Subcutaneous adipose tissue (tissue), 4 donors: ENCODE measurements around the gene FLYWCH2. TPM values are rescaled to one million over a fixed set of nuclear protein-coding genes. Genes with fewer than 3 reads are reported as not detected.

Experiments used
- total RNA-seq, 4 donors: library from RNA; depleted of rRNA; stranded (reverse); fragments of >200 nt; gene quantifications; one replicate each; pipeline ENCODE4 v1.1.0, GENCODE V29; 2016
- TF ChIP-seq, protein P1 (sequence below): fragments of 450-650 bp; IDR thresholded peaks from one replicate; pipeline ENCODE4 v1.5.1; 2016; ENCODE audit warnings: low read depth, mild to moderate bottlenecking, control low read depth, antibody characterized with exemption, moderate library complexity

Gene FLYWCH2
- total RNA-seq, 4 donors from 2014 or later = 20.5 to 61.4 (median 29.1) TPM

DNA sequence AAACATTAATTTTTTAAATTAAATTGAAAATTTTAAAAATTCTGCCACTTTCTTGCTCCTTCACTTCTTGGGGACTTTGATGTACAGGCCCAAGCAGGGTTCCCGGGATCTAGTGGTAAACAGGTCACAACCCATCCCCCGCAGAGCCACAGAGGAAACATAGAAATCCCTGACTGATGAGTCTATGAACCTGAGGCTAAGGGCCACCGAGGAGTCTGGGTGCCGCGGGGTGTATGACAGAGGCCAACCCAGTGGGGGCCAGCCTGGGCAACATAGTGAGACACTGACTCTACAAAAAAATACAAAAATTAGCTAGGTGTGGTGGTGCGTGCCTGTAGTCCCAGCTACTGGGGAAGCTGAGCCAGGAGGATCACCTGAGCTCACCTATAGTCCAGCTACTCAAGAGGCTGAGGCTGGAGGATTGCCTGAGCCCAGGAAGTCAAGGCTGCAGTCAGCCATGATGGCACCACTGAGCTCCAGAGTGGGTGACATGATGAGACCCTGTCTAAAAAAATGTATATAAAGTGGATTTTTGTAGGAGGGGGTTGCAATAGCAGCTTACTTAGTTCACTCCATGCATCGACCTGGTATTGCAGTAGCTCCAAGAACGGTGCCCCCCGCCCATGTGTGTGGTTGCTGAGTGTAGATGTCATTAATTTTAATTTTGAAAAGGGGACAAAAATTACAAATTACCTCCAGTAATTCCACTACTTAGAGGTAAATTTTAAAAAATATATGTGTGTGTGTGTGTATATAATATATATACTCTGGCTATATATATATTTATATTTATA lies 19.5 kb downstream of the FLYWCH2 start:
- TF ChIP-seq, protein P1, sequence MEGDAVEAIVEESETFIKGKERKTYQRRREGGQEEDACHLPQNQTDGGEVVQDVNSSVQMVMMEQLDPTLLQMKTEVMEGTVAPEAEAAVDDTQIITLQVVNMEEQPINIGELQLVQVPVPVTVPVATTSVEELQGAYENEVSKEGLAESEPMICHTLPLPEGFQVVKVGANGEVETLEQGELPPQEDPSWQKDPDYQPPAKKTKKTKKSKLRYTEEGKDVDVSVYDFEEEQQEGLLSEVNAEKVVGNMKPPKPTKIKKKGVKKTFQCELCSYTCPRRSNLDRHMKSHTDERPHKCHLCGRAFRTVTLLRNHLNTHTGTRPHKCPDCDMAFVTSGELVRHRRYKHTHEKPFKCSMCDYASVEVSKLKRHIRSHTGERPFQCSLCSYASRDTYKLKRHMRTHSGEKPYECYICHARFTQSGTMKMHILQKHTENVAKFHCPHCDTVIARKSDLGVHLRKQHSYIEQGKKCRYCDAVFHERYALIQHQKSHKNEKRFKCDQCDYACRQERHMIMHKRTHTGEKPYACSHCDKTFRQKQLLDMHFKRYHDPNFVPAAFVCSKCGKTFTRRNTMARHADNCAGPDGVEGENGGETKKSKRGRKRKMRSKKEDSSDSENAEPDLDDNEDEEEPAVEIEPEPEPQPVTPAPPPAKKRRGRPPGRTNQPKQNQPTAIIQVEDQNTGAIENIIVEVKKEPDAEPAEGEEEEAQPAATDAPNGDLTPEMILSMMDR = no peak

DNA sequence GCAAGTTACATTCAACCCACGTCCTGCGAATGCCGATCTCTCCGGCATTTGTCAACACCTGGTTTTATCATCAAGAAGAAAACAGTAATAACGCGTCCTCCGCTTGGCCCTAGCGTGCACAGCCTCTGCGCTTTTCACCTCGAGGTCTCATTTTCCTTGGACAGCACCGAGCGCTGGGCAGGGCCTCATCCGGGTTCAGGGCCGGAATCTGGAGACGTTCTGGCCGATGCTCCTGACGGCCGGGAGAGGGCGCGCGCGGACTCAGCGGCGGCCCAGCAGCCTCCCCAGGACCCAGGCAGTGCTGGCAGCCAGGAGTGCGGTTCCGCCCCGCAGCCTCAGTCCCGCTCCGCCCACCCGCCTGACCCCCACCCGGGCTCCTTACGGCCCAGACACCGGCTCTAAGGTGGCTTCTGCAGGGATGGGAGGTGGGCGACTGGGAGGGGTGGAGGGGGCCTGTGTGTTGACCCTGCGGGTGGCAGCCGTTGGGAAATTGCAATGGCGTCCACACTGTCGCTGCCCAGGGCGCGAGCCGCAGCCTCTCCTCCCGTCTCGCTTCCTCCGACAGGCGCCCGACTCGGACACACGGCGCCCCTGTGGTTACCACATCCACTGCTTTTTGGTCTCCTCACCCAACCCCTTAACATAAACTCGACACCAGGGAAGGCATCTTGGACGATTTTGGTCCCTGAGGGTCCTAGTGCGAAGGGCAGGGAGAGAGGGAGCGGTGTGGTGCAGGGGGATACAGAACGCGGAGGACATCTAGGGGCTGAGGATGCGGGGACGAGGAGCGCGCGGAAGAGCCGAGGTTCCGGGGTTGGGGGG lies 21.3 kb downstream of the FLYWCH2 start:
- TF ChIP-seq, protein P1 = no peak

DNA sequence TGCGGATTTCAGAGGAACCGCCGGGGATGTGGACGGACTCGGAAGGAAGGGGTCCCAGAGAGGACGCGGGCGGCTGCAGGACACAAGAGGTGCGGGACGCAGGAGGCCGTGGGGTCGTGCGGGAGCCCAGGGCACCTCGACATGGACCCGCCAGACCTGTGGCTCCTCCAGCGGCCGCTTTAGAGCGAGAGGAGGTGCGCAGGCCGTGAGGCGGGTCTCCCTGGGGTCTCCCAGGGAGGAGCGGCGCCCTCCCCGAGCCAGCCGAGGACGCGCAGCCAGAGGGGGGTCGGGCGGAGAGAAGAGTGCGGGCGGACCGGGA lies 21.9 kb downstream of the FLYWCH2 start:
- TF ChIP-seq, protein P1 = no peak

DNA sequence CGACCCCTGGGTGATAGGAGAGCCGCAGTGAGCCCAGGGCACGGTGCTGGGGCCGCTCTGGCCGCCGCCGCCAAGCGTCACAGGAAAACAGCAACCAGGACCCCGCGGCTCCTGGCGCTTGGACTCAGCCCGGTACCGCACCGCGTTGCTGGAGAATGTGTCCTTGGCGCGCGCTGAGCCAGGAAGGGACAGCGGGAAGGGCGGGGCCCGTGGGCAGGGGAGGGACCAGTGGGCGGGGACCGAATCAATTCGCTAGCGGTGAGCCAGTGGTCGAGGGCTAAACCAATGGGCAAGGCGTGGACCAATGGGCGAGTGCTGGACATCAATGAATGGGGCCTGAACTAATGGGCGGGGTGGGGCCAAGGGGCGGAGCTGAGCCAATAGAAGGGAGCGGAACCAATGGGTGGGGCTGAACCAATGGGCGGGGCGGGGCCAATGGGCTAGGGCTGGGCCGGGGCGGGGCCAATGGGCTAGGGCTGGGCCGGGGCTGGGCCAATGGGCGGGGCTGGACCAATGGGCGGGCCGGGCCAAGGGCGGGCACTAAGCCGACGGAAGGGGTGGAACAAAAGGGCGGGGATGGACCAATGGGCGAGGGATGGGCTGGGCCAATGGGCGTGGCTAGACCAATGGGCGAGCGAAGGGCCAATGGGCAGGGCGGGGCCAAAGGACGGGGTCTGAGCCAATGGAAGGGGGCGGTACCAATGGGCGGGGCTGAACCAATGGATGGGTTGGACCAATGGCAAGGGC lies 22.4 kb downstream of the FLYWCH2 start:
- TF ChIP-seq, protein P1 = no peak

DNA sequence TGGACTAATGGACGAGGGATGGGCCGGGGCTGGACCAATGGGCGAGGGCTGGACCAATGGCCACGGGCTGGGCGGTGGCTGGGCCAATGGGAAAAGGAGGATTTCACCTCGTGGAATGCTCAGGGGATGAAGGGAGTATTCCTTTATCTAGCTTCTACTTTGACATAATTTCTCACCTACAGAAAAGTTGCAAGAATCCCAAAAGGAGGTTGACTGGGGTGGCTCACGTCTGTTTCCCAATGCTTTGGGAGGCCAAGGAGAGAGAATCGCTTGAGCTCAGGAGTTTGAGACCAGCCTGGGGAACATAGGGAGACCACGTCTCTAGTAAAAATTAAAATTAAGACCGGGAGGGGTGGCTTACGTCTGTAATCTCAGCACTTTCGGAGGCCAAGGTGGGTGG lies 23.0 kb downstream of the FLYWCH2 start:
- TF ChIP-seq, protein P1 = no peak

DNA sequence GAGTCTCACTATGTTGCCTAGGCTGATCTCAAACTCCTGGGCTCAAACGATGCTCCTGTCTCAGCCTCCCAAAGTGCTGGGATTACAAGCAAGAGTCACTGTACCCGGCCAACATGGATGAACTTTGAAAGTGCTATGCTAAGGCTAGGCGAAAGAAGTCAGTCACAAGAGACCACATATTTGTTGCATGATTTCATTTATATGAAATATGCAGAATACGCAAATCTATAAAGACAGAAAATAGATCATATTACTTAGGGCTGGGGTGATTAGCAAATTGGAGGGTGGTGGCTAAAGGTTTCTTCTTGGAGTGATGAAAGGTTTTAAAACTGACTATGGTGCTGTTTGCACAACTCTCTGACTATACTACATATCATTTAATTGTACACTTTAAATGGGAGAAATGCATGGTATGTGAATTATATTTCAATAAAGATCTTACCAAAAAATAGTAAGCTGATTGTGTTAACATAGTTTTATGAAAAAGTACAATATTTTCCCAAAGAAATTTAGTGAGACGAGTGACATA lies 27.5 kb downstream of the FLYWCH2 start:
- TF ChIP-seq, protein P1 = no peak
